Activated CD8-positive, alpha-beta memory T cell treated with anti-CD3 and anti-CD28 coated beads for 48 hours (primary cell): ENCODE results near the gene PCDHGA12.
"Not testable (repeated sequence)": the region's sequence is repeated elsewhere in the genome, so short reads cannot be mapped to it uniquely, and the experiment has no call there.

Experiments
- DNase-seq, 3 experiments: peaks; one replicate each; pipeline ENCODE4 v3.0.0-alpha.2; 2020; ENCODE audit warnings: low read depth in 2 of 3, low spot score in 2 of 3

Gene PCDHGA12

GRCh38 chr5:141430332-141431113, at the start of gene PCDHGA12:
PCDHGA12 (plus strand) TSS chr5:141430507; CDS start chr5:141430760, 253 bp downstream.
- DNase-seq, result no peak

GRCh38 chr5:141382469-141383294, 47.6 kb upstream of the PCDHGA12 start, which contains the start of gene PCDHGA7:
PCDHGA7 (plus strand) TSS chr5:141382742; CDS start chr5:141382900, 158 bp downstream.
- DNase-seq, result no peak

- no peak for DNase-seq
Observed at GRCh38 chr5:141383345-141383744, 47.0 kb upstream of the PCDHGA12 start.

GRCh38 chr5:141384471-141385267, 45.6 kb upstream of the PCDHGA12 start:
- no peak for DNase-seq

GRCh38 chr5:141387557-141388311, 42.6 kb upstream of the PCDHGA12 start, which contains the start of gene PCDHGB4:
PCDHGB4 (plus strand) TSS chr5:141387698; CDS start chr5:141387885, 187 bp downstream.
- DNase-seq, result not testable (repeated sequence)

GRCh38 chr5:141388661-141389060, 41.6 kb upstream of the PCDHGA12 start:
- DNase-seq, result no peak

GRCh38 chr5:141389153-141390042, 40.9 kb upstream of the PCDHGA12 start:
- DNase-seq, result no peak

GRCh38 chr5:141392429-141393198, 37.7 kb upstream of the PCDHGA12 start, which contains the start of gene PCDHGA8:
PCDHGA8 (plus strand) TSS chr5:141392633; CDS start chr5:141392814, 181 bp downstream.
- DNase-seq, result no peak

GRCh38 chr5:141393267-141393666, 37.0 kb upstream of the PCDHGA12 start:
- DNase-seq, result no peak

- not testable (repeated sequence) for DNase-seq
Observed at GRCh38 chr5:141394401-141395187, 35.7 kb upstream of the PCDHGA12 start.

GRCh38 chr5:141397756-141398551, 32.4 kb upstream of the PCDHGA12 start, which contains the start of gene PCDHGB5:
PCDHGB5 (plus strand) TSS chr5:141397947; CDS start chr5:141398128, 181 bp downstream.
- not testable (repeated sequence) for DNase-seq

- DNase-seq, result no peak
Observed at GRCh38 chr5:141398608-141399007, 31.7 kb upstream of the PCDHGA12 start.

GRCh38 chr5:141399555-141400258, 30.6 kb upstream of the PCDHGA12 start:
- no peak for DNase-seq

- no peak for DNase-seq
Observed at GRCh38 chr5:141402553-141403243, 27.6 kb upstream of the PCDHGA12 start, which contains the start of gene PCDHGA9. PCDHGA9 (plus strand) TSS chr5:141402778; CDS start chr5:141402953, 175 bp downstream.

GRCh38 chr5:141403387-141403786, 26.9 kb upstream of the PCDHGA12 start:
- DNase-seq, result no peak
